Measurements from ENCODE around the gene CMTM5.

CMTM5 gene

GRCh38 chr14:23353433-23353780 is 23.4 kb upstream of the CMTM5 start:
- TF ChIP-seq CTCF (conservative IDR thresholded peaks at IDR 0.05) (no peak), ZFX (IDR thresholded peaks at IDR 0.05) (no peak)
- no peak overlapping the region for H3K27ac ChIP-seq

- TF ChIP-seq CTCF (conservative IDR thresholded peaks at IDR 0.05) (no peak), ZFX (IDR thresholded peaks at IDR 0.05) (no peak)
- H3K27ac ChIP-seq = no peak overlapping the region
Observed at GRCh38 chr14:23354990-23355389, 21.9 kb upstream of the CMTM5 start.

GRCh38 chr14:23355871-23356435 is 20.9 kb upstream of the CMTM5 start:
- TF ChIP-seq ZFX (IDR thresholded peaks at IDR 0.05) = no peak
- TF ChIP-seq CTCF (conservative IDR thresholded peaks at IDR 0.05) = no peak
- no peak overlapping the region for H3K27ac ChIP-seq

DNA sequence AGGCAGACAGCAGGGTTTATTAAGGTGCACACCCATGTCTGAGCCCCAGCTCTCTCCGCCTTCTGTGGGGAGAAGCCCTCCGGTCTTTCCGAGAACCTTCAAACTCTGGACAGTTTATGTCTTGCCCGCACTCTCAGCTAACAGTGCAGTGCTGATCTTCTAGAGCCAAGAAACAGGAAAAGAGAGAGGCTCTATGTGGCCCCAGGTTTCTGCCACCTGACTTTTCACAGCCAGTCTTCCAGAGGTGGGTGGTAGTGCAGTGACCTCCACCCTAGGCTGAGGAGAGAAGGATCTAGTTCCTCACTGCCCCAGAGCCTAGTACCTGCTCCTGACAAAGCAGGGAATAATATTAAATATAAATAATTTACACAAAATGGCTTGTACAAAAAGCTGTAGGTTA is 20.2 kb upstream of the CMTM5 start:
- TF ChIP-seq CTCF (conservative IDR thresholded peaks at IDR 0.05) = no peak
- no peak for TF ChIP-seq ZFX (IDR thresholded peaks at IDR 0.05)
- H3K27ac ChIP-seq = no peak overlapping the region

DNA sequence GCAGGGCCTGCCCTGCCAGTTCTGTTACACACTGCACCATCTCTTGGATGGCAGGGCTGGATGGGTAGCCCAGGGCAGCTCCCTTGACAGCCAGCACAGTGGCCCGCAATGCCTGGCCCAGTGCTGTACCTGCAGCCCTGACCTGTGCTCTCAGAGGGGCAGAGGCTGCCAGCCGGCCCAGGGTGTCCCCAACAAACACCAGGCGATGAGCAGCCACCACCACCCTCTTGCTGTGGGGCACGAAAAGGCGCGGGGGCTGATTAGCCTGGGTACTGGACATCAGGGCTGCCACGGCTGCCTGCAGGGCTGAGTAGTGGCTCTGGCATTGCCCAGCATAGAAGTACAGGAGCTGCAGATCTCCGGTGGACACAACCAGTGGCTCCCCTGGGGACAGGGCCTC is 19.6 kb upstream of the CMTM5 start:
- H3K27ac ChIP-seq = no peak overlapping the region
- TF ChIP-seq CTCF (conservative IDR thresholded peaks at IDR 0.05) (no peak), ZFX (IDR thresholded peaks at IDR 0.05) (no peak)

DNA sequence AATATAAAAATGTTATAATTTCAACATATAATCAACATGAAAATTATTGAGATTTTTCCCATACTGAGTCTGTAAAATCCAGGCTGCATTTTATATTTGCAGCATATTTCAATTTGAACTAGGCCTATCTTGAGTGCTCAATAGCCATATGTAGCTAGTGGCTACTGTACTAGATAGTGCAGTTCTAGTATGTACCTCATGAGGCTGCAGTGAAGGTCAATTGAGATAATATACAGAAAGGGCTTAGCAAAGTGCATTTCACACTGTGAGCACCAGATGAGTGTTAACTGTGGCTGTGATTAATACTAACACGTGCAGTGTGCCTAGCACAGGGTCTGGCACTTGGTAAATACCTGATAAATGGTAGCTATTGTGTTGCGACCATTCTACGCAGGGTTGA is 18.8 kb upstream of the CMTM5 start:
- TF ChIP-seq ZFX (IDR thresholded peaks at IDR 0.05) (no peak), CTCF (conservative IDR thresholded peaks at IDR 0.05) (no peak)
- H3K27ac ChIP-seq = no peak overlapping the region

DNA sequence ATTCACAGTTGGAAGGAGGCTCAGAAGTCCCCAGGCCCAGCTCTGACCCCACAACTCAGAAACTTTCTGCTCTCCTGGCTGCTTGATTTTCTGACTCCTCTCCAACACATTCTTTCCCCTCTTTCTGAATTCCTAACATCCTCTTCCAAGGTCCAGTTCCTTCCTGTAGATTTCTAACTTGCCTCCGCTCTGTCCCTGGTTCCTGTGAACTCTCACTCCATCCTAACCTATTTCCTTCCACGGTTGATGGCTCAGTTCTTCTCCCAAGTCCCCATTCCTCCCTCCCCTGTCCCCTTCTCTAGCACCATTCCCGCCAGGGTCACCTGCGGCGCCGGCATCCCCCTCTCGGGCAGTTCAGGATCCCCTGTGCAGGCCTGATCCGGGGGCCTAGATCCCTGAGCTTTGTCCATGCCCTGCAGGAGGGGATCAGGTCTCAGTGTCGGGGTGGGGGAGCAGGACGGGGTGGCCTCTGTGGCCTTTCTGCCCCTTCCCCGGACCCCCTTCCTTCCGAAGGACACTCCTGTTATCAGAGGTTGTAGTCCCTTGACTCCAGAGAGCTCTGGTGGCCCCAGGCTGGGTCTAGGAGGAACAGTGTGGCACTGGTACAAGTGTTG is 18.2 kb upstream of the CMTM5 start:
- TF ChIP-seq ZFX (IDR thresholded peaks at IDR 0.05) (no peak), CTCF (conservative IDR thresholded peaks at IDR 0.05) (no peak)
- H3K27ac ChIP-seq = no peak overlapping the region
